HG02870 (cell line): Measurements from ENCODE around the gene C19orf47.
"Not testable (repeated sequence)": the region's sequence is repeated elsewhere in the genome, so short reads cannot be mapped to it uniquely, and the experiment has no call there.

Source experiments
- ATAC-seq: cut with Tn5 transposase; IDR thresholded peaks from one replicate; pipeline ENCODE4 v1.9.1; 2021; ENCODE audit warnings: mild to moderate bottlenecking, moderate library complexity; ENCODE audit not compliant: unreplicated experiment

C19orf47 gene

DNA sequence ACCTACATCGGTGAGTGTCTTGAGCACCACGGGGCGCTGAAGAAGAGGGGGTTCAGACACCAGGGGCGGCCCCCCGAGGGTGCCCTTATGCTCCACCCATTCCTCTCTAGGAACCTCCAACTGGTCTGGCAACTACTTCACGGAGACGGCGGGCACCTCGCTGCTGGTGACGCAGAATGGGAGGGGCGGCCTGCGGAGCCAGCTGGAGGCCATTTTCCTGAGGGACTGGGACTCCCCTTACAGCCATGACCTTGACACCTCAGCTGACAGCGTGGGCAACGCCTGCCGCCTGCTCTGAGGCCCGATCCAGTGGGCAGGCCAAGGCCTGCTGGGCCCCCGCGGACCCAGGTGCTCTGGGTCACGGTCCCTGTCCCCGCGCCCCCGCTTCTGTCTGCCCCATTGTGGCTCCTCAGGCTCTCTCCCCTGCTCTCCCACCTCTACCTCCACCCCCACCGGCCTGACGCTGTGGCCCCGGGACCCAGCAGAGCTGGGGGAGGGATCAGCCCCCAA is 29.7 kb upstream of the C19orf47 start:
- no peak for ATAC-seq

DNA sequence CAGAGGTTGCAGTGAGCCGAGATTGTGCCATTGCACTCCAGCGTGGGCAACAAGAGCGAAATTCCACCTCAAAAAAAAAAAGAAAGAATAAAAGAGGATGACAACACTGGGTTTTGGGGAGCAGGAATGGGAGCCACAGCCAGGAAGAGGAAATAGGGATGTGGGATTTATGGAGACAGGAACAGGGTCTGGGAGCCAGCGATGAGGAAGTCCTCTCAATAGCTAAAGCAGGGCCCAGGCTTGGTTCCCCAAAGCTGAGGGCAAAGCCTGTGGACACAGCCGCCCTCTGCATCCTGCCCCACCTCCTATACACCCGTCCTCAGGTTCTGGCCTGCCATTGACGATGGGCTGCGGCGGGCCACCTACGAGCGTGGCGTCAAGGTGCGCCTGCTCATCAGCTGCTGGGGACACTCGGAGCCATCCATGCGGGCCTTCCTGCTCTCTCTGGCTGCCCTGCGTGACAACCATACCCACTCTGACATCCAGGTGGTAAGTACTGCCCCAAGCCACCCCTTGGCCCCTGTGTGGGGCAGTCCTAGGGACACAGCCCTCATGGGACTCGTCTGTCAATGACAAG is 28.2 kb upstream of the C19orf47 start:
- no peak for ATAC-seq

DNA sequence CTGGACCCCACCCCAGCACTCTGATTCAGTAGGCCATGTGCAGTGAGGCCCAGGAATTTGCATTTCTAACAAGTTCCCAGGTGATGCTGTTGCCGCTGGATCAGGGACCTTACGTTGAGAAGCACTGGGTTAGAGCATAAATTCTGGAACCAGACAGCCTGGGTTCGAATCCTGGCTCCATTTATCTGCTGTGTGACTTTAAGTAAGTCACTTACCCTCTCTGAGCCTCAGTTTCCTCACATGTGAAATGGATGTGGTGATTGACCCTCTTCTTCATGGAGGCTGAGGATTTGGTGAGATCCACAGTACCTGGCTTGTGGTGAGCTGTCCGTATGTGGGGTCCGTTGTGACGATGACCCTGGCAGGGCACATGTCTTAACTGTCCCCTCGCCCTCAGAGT is 25.9 kb upstream of the C19orf47 start:
- ATAC-seq, result no peak

DNA sequence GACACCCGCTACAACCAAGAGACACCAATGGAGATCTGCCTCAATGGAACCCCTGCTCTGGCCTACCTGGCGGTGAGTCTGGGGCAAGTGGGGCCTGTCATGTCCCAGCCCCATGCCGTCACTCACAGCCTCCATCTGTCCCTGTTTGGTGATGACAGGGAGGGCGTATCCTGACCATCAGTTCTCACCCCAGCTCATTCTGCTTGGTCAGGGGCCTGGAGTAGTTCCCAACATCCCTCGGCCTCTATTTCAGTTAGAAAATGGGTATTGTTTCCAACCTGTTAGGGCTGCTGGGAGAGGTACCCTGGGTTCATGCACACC is 23.6 kb upstream of the C19orf47 start:
- no peak for ATAC-seq

DNA sequence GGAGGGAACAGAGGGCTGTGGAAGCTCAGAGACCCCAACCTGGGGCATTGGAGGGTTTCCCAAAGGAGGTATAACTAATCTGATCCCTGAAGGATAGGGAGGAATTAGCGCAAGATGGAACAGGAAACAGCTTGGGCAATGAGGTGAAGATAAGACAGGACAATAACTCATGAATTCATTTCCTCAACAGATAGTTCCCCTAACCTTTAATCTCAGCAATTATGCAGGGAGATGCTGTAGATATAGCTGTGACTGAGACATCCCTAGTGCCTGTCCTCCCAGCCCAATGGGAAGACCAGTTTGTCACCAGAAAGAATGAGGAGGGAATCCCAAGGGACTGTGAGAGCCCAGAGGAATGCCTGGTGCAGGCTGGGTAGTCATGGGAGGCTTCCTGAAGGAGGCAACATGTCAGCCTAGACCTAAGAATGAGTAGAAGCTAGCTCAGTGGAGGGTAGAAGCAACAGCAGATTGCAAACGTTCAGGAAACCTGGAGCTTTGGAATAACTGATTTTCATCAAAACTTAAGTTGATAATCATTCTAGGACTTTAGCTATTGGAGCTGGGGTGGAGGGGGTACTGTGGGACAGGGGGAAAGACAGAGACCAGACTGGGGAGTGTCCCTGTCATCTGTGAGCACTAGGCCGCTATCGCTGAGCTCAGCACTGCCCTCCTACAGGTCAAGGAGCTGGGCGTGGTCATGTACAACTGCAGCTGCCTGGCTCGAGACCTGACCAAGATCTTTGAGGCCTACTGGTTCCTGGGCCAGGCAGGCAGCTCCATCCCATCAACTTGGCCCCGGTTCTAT is 23.0 kb upstream of the C19orf47 start:
- ATAC-seq, result no peak

DNA sequence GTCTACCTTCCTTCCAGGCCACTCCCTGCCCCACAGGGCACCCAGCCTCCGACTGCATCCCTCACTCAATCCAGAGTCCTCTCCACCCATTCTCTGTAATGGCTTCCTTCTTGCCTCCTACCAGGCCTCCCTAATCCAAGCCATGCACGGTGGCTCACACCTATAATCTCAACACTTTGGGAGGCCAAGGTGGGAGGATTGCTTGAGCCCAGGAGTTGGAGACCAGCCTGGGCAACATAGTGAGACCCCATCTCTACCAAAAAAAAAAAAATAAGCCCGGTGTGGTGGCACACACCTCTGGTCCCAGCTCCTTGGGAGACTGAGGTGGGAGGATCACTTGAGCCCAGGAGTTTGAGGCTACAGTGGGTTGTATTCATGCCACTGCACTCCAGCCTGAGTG is 22.1 kb upstream of the C19orf47 start:
- ATAC-seq, result not testable (repeated sequence)

DNA sequence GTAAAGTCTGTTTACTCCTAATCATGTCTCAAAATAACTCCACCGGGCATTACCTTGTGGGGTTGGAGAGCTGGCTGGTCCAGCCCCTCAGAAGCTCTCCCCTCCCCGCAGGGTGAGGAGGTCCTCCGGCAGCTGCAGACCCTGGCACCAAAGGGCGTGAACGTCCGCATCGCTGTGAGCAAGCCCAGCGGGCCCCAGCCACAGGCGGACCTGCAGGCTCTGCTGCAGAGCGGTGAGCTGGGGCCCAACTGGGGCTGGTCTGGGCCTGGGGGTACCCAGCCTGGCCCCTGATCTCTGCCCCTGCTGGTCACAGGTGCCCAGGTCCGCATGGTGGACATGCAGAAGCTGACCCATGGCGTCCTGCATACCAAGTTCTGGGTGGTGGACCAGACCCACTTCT is 21.6 kb upstream of the C19orf47 start:
- no peak for ATAC-seq

DNA sequence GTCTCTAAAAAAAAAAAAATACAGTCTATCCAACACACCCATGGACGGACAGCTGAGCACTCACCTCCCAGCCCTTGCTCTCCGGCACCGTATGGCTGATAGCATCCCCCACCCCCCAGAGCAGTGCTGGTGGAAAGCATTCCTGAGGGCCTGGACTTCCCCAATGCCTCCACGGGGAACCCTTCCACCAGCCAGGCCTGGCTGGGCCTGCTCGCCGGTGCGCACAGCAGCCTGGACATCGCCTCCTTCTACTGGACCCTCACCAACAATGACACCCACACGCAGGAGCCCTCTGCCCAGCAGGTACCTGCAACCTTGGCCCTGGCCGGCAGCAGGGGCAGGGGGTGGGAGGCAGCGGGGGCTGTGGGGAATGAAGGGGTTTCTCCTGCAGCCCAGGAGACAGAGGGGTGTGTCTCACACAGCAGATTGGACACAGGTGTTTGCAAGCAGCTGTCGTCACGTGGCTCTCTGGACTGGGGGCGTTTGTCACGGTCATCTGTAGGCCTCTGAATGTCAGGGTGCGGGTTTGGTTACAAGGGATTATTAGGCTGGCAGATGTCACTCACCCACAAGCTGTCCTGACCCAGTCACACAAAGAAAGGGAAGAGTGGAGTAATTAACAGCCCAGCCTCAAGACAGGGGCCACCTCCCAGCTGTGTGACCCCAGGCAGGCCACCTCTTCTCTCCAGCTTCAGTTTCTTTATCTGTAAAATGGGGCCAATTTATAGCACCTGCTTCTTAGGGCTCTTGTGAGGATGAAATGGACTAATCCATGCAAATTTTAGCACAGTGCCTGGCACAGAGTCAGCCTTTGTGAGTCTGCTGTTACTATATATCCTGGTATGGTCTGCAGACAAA is 19.6 kb upstream of the C19orf47 start:
- no peak for ATAC-seq

DNA sequence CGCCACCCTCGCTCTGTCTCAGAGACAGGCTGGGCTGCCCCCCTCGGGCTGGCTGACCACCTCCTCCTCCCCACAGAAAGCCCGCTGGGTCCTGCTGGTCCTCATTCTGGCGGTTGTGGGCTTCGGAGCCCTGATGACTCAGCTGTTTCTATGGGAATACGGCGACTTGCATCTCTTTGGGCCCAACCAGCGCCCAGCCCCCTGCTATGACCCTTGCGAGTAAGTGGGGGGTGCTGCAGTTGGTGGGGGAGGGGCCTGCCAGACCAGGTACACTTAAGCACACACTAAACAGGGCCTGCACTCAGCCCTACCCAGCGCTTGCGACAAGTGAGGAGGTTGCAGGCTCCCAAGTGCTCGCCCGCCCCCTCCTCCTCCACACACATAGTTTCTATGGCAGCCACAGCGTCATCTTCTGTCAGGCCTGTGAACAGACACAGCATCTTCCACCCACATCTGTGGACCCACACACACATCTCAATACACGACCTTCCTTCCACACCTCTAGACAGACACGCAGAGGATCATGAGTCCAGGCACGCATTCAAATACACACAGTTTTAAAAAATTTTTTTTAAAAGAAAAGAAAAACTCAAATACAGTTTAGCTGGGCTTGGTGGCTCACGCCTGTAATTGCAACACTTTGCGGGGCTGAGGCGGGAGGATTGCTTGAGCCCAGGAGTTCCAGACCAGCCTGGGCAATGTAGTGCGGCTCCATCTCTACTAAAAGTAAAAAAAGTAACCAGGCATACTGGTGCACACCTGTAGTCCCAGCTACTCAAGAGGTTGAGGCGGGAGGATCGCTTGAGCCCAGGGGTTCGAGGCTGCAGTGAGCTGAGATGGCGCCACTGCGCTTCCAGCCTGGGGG is 18.7 kb upstream of the C19orf47 start:
- ATAC-seq, result no peak

DNA sequence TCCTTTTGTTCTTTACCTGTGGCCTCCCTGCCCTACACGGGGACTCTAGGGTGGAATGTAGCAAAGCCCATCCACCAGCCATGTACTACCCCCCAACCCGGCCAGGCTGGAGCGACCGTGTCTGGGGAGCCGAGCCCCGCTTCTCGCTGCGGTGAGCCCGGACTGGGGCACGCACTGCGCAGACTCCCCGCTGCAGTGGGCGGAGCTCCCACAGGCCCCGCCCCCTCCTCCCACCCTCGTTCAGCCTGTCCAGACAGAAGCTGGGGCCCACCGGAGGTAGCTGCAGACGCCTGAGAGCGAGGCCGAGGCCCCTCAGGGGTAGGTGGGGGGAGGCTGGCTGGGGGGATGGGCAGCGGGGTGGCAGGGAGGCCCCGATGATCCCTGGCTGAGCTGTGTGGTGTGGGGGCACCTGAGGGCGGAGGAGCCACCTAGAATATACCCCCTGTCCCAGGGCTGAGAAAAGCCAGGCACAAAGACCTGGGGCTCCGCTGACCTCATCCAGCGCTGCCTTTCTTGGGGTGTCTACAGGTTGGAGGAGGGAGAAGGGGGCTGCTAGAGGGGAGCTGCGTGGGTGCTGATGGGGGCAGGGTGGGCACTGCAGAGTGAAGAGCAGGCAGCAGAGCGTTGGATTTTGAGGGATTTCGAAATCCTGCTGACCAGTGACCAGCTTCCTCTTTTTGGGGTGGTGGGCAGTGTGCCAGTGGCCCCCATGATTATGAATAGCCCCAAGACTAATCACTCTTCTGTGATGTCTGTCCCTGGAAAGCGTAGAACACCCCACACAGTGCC is 17.6 kb upstream of the C19orf47 start:
- no peak for ATAC-seq

DNA sequence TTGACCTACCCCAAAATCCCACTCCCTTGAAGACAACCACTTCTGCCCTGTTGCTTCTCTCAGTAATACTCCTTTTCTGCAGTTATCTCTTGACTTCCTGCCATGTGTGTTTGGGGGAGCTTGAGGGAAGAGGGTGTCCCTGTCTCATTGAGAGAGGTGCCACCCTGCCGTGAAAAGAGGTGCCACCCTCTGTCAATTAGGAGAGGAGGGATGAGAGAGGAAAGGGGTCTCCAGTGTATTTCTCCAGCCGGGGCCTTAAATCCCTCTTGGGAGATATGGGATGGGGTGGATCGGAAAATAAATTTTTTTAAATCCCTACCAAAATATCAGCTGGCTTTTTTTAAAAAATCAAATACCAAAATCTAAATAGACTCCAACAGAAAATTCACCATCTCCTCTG is 16.8 kb upstream of the C19orf47 start:
- ATAC-seq, result no peak

DNA sequence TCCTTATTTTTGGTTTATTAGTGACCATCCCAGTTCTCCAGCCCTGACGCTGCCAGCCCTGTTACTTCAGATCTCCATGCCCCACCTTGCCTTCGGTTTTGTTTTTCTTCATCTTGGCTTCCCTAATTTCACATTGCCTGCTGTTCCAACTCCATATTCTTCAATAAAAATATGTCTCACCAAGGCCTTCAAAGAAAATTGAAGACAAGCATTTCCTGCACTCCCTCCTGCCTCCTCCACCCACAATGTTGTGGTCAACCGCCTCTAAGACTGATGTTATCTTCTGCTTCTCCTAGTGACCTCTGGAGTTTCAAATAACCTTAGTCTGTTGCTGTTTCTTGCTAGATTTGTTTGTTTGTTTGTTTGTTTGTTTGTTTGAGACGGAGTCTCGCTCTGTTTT is 14.9 kb upstream of the C19orf47 start:
- ATAC-seq, result no peak

DNA sequence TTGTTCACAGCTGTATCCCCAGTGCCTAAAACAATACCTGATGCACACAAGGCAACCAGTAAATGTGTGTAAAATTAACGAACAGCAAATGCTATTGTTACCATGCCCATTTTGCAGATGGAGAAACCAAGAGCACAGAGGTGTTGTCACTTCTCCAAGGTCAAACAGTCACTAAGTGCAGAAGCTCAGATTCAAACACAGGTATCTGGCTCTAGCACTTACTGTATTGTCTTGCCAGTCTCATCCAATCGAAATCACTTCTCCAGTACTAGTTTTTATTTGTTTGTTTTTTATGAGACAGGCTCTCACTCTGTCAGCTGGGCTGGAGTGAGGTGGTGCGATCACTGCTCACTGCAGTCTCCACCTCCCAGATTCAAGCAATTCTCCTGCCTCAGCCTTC is 14.0 kb upstream of the C19orf47 start:
- no peak for ATAC-seq

DNA sequence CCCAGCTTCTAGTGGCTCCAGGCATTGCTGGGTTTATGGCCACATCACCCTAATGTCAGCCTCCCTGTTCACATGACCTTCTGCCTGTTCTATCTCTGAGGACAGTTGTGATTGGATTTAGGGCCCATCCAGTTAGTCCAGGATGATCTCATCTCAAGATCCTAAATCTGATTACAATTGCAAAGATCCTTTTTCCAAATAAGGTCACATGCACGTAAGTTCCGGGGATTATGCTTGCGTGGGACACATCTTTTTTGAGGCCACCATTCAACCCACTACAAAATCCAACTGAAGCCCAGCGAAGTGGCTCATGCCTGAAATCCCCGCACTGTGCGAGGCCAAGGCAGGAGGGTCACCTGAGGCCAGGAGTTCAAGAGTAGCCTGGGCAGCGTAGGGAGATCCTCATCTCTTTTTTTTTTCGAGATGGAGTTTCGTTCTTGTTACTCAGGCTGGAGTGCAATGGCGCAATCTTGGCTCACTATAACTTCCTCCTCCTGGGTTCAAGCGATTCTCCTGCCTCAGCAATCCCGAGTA is 12.6 kb upstream of the C19orf47 start:
- ATAC-seq, result no peak

DNA sequence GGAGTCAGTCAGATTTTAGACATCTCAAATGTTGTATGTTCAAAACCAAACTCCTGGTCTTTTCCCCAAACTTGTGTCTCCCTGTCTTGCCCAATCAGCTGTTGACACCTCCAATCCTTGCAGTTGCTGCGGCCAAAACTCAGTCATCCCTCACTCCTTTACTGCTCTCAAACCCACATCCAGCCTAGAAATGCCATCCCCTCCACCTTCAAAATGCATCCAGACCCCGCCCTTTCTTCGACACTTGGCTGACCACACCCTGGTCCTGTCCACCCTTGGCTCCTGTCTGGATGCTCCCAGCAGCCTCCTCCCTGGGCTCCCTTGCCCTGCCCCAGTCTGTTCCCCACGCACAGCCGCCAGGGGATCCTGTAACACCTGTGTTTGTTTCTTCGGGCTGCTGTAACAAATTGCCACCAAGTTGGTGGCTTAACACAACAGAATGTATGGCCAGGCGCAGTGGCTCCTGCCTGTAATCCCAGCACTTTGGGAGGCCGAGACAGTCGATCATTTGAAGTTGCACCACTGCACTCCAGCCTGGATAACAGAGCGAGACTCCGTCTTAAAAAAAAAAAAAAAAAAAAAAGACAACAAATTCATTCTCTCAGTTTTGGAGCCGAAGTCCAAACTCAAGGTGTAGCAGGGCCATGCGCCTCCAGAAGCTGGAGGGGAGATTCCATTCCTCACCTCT is 12.0 kb upstream of the C19orf47 start:
- ATAC-seq, result no peak

DNA sequence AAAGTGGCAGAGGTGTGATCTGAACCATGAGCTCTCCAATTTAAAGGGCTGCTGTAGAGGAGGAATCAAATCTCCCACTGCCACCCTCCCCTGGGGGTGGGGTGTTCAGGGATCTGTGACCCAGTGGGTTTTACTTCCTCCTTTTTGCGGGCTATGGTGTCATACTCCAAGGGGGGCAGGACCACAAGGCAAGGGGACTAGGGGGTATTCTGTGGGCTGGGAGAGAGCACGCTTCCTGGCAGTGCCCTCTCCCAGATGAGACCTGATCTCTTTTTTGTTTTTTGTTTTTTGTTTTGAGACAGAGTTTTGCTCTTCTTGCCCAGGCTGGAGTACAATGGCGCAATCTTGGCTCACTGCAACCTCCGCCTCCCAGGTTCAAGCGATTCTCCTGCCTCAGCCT is 10.6 kb upstream of the C19orf47 start:
- no peak for ATAC-seq

DNA sequence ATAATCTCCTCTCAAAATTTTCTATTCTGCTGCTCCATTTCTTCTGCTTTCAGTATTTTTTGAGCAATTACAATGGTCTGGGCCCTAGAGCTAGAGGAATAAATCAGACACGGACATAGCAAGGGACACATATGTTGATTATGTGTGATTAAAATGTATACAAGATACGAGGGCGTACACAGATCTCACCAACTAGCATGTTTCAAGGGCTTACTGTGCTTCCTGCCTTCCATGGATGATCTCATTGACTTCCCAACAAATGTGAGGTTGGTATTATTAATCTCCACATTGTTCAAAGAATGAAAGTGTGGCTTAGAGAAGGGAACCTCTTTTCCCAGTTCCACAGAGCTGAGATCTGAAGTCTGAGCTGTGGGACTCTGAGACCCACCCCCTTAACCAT is 9.4 kb upstream of the C19orf47 start:
- ATAC-seq, result no peak

DNA sequence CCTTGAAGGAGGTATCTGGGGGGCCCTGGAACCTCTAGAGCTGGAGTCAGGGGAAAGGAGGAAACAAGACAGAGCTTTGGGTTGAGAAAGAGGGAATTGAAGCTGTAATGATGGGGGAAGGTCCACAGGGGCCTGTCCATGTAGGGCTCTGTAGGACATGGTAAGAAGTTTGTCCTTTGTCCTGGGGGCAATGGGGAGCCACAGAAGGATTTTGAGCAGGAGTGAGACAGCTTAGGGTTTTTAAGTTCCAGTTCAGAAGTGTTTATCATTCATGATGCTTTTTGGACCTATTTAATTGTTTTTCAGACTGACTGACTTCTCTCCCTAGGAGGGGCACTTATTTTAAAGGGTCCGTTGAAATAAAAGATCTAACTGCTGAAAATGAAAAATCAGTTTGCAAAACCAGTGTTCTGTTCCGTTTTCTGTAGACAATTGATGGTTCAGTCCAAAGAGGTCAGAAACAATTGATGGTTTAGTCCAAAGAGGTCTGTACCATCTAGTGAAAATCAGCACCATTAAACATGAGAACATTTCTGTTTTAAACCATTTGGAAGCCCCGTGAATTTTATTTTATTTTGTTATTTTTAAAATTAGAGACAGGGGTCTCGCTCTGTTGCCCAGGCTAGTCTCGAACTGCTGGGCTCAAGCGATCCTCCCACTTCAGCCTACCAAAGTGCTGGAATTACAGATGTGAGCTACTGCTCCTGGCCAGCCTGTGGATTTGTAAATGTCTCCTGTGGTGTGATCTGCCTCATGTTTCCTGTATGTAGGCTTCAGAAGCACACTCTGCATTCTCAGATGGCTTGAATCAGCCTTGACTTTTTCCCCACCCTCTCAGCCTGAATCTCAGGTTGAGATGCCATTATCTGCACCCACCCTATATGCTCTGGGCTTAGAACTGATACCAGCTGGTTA is 8.7 kb upstream of the C19orf47 start:
- no peak for ATAC-seq
